Stimulated activated CD4-positive, alpha-beta T cell treated with anti-CD3 and anti-CD28 coated beads, TNF-alpha, amount 100 ng/mL, for 24 hours (primary cell): ENCODE measurements around the gene KRT81.
"Not testable (repeated sequence)": the region's sequence is repeated elsewhere in the genome, so short reads cannot be mapped to it uniquely, and the experiment has no call there.

Source experiments
- DNase-seq, 3 experiments: peaks; one replicate each; pipeline ENCODE4 v3.0.0-alpha.2; 2020; ENCODE audit warnings: low read depth in 3 of 3

Gene KRT81

GRCh38 chr12:52274521-52275120, 16.7 kb downstream of the KRT81 start, which contains the start of gene KRT86:
KRT86 (plus strand) TSS chr12:52274645; CDS start chr12:52301917, 27,272 bp downstream.
- no peak for DNase-seq

DNA sequence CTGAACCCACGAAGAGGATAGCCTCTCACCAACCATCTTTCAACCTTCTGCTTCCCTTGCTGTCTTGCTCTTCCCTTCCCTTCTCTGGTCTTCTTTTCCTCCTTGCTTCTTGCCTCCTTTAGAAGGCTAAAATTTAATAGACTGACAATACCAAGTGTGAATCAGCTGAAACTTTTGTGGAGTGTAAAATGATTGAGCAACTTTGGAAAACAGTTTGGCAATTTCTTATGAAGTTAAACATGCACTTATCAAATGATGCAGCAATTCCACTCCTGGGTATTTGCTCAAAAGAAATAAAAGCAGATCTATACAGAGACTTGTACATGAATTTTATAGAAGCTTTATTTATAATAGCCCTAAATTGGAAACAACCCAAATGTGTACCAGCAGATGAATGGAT, 20.2 kb downstream of the KRT81 start:
- DNase-seq = no peak

DNA sequence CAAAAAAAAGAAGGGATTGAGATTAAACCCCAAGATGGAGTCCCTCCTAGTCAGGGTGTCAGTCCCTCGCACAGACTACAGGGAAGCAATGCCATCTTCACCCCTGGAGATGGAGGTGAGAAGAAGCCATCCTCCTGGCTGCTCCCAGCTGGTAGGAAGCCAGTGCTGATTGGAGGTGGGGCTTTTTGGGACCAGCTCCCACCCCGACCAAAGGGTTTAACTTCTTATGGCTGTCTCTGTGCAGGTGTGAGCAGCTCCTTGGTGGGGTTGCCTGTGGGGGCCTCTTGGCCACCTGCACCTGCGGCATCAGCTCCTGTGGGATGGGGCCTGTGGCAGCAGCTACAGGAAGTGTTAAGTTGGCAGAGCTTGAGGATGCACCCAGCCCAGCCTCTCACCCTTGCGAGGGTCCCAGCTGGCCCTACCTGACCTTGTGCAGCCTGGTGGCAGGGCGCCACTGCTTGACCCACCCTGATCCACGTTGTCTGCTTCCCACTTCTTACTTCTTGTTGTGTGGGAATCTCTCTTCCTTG, 20.7 kb downstream of the KRT81 start:
- no peak for DNase-seq

- no peak for DNase-seq
These were observed 23.1 kb downstream of the KRT81 start for GRCh38 chr12:52268212-52268611.

GRCh38 chr12:52267699-52268098, 23.6 kb downstream of the KRT81 start:
- no peak for DNase-seq

DNA sequence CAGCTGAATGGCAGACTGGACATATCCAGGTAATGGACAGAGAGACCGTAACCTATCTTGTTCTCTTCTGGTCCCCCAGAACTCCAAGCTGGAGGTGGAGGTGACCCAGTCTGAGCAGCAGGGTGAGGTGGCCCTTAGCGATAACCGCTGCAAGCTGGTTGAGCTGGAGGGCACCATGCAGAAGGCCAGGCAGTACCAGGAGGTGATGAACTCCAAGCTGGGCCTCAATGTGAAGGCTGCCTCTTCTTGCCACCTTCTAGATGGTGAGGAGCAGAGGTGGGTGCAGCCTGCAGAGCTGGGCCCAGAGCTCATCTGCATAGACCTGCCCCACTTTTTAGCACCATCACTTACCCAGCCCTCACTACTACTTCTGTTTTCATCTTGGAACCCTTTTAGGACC, 24.1 kb downstream of the KRT81 start:
- no peak for DNase-seq

GRCh38 chr12:52266514-52266913, 24.8 kb downstream of the KRT81 start:
- DNase-seq = no peak

DNA sequence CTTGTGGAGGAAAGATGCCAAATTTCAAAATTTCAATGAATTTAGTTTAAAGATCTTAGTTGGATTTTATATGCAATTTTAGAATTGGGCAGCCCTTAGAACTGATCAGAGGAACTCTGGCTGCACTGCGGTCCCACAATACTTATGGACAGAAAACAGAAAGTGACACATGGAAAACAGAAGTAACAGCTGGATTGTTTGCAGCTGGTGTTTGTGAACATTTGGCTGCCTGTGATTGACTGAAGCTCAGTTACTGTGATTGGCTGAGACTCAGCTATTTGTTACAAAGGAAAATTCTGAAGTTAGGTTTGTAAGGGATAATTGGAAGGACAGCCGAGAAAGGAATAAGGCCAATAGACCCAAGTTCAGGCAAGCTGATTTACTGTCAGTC, 26.9 kb downstream of the KRT81 start:
- DNase-seq = no peak

GRCh38 chr12:52263761-52264434, 27.4 kb downstream of the KRT81 start:
- DNase-seq = no peak

DNA sequence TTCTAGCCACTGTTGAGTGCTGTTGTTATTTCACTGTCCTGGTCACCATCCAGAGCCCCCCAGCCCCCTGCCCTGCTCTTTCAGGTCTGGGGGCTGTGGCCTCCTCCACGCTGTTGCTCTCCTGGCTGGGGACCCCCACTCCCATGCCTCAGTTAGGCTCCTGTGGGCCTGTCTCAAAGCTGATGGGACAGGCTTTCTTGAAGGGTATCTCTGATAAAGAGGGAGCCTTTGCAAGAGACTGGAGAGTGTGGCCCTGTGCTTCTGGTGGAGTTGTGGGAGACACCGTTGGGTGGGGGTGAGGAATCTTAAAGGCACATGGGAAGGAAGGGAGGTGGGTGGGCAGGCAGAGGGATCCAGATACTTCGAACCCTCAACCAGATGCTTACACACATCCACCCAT, 29.0 kb downstream of the KRT81 start:
- DNase-seq = no peak

DNA sequence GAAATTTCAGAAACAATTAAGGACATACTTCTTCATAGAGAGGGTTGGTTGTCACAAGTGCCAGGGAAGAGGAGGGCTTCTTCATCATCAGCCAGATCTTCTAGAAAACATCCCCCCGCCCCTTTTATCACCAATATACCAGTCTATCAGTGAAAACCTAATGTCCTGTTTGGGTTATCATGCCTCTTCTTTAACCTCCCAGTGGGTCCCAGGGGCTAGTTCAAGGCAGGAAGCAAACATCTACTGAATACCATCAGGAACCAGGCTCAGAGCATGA, 30.2 kb downstream of the KRT81 start:
- DNase-seq = no peak

GRCh38 chr12:52260361-52261207, 30.8 kb downstream of the KRT81 start:
- DNase-seq = no peak

DNA sequence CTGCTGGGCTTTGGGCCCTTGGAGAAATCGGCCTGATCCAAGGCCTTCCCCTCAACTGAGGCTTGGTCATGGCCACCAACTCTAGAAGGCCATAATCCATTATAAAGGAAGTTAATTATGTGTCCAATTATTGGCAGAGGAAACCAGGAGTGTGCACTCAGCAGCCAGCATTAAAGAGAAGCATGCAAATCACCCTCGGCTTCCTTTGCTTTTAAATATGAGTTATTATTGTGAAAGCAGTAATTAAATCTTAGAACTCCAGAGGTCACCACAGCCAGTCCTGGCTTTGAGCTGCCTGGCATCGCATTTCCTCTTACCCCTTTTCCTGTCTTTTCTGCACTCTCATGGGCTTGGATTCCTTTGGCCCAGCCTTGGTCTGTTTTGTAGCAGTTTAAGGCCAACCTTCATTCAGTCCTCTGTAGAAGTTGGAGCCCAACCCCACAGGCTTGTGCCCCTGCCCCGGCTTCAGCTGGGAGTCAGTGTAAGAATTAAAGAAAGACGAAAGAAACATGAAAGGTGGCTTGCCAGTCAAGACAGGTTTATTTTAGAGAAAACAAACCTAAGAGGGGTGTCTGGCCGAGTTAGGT, 31.6 kb downstream of the KRT81 start:
- DNase-seq = no peak

GRCh38 chr12:52258335-52258901, 32.9 kb downstream of the KRT81 start:
- no peak for DNase-seq

DNA sequence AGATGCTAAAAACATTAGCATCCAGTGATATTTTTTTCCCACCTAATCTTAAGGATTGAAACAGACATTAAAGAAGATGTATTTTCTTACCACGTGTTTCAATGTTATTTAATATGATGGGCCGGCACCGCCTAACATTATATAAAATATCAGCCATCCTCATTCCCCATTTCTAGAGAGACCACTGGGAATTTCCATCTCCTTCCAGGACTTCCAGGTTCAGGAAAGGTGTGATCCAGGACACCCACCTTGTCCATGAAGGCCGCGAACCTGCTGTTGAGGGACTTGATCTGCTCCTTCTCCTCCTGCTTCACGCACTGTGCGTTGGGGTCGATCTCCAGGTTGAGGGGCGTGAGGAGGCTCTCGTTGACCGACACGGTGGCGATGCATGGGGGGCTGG, 33.4 kb downstream of the KRT81 start:
- DNase-seq = not testable (repeated sequence)

DNA sequence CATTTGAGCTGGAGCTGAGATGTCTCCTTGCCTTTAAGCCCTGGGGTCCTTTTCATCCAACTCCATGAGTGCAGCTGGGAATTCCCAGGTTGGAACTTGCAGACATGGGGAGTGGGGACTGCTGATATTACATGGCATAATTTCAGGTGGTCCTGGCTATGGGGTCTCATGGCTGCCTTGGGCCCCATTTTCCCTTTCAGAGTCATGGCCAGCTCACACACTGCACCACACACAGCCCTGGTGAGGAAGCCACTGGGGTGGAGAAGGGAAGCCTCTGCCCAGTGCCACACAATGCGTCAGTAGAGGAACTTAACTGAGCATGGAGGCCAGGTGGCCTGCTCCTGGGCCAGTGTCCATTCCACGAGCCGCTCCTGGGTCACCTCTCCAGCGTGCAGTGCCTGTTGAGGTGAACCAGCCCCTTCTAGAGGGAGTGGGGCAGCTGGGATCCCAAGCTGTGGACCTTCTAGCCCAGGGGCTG, 34.2 kb downstream of the KRT81 start:
- no peak for DNase-seq

DNA sequence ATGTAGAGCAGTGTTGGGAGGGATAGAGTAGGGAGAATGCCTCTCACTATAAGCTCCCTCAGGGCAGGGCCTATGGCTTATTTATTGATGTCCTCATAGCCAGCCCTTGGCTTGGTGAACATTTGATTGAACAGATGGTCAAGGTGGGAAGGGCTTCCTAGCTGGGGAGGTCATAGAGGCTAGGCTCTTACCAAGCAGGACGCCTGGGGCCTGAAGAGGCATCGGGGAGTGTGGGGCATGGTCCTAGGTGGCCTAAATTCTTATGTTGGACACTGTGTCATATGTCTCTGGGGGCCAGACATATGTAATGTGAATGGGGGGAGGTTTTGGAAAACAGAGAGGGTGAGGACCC, 34.8 kb downstream of the KRT81 start:
- DNase-seq = no peak

DNA sequence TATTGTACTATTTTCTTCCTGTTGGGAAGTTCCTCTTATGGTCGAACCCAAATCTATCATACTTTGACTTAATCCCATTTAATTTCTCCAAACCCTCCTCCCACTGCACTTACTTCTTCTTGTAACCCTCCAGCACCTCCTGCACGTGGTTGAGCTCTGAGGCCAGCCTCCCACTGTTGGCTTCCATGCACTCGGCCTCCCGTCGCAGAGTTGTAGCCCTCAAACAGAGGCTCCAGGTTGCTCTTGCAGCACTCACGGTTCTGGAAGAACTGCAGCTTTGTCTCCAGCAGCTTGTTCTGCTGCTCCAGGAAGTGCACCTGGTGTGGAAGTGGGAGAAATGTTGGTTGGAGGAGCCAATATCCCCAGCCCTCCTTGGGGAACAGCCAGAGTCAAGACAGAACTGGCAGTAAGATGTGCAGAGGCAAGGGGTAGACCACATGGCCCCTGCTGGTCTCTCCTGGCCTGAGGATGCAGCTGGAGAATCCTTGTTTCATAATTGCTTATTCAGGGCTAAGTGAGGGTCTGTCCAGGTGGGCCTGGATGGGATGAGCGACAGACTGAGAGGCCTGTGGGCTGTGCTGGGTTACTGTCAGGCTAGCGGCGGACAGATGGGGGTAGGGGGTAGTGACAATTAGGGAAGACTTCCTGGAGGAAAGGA, 35.3 kb downstream of the KRT81 start:
- no peak for DNase-seq

DNA sequence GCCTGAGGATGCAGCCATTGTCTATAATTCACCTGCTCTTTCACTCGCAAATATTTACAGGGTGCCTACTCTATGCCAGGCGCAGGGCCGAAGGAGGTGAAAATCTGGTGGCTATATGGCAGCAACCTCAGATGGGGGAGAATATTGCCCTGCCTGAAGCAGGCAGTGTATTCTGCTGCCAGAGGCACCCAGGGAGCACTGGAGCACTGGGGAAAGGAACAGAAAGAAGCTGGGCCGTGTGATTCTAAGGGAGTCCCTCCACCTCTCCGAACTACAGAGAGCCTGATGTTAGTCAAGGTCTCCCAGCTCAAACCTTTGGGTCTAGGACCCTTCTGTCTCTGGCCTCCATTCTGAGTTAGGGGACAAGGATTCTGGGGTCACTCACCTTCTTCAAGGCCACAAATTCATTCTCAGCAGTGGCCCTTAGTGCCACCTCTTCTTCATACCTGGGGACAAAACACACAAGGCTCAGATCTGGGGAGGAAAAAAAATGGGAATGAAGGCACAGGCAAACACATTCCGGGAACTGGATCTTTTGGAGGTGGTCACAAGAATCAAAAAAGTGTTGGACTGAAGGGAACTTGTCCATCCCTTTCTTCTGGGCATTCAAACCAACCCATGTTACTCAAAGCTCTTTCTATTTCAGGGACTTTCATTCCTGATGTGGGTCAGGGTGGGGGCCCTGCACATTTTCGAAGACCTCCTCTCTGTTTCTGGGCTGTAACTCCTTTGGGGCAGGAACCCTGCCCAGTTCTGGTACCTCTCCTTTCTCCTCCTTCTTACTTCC, 36.2 kb downstream of the KRT81 start:
- DNase-seq = no peak

- DNase-seq = no peak
These were observed 37.0 kb downstream of the KRT81 start for GRCh38 chr12:52254180-52254964.
